Measurements from ENCODE around the gene RPL19.

RPL19 gene

DNA sequence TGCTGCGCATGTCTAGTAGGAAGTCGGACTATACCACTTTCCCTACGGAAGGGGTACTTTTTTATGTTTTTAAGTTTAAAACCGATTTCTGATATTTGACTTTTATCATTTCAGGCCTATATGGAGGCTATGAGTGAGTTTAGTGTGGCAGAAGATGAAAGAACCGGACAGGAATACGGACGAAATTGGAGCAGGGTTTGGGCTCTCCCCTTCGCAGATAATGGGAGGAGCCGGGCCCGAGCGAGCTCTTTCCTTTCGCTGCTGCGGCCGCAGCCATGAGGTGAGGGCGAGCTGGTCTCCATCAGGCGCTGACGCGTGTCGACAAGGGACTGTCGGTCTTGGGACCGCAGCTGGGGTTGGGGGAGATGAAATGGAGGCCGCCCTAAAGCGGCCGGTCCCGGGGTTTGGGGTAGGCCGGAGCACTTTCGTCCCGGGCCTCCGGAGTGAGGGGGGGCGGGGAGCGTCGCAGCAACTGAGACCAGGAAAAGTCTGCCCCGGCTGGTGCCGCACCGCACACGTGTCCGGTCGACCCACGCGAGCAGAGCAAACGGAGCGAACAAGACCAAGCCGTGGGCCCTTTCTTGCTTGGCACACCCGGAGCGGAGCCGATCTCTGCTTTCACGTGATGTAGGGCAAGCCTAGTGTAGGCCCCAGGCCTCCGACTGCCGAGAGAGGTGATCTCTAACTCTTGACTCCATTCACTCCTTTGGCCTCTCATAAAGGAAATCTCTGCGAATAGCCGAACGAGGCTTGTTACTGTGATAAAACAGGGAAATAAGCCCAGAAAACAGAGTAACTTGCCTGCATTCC, at the start of gene RPL19:
RPL19 (plus strand) TSS at position 214 of the 810 bp plus-strand sequence; CDS start at position 276, 62 bp downstream.
- H3K4me3 ChIP-seq (ENCODE audit: low read depth, low read length): peak within 1 kb of the TSS; percentile 87
- TF ChIP-seq, protein P1, sequence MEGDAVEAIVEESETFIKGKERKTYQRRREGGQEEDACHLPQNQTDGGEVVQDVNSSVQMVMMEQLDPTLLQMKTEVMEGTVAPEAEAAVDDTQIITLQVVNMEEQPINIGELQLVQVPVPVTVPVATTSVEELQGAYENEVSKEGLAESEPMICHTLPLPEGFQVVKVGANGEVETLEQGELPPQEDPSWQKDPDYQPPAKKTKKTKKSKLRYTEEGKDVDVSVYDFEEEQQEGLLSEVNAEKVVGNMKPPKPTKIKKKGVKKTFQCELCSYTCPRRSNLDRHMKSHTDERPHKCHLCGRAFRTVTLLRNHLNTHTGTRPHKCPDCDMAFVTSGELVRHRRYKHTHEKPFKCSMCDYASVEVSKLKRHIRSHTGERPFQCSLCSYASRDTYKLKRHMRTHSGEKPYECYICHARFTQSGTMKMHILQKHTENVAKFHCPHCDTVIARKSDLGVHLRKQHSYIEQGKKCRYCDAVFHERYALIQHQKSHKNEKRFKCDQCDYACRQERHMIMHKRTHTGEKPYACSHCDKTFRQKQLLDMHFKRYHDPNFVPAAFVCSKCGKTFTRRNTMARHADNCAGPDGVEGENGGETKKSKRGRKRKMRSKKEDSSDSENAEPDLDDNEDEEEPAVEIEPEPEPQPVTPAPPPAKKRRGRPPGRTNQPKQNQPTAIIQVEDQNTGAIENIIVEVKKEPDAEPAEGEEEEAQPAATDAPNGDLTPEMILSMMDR (IDR thresholded peaks at IDR 0.05; ENCODE audit: insufficient read depth, low read depth, low read length, missing control alignments): no peak
- no peak for DNase-seq (ENCODE audit: low read depth)

DNA sequence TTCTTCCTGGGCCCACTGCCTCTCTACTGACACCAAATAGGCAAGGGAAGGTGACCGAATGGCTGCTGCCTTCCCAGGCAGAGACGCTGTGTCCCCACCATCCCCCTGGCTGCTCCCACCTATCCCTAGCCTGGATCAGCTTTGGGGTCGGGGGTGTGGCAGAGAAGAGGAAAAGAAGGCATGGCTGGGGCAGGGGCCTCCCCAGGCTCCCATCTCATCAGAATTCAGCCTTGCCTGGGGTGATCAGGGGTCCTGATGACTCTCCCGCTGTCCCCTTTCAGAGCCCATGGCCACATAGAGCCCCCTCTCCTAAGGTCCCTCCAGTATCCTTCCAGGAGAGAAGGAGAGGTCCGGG, 49.3 kb upstream of the RPL19 start:
- no peak for DNase-seq (ENCODE audit: low read depth)
- TF ChIP-seq, protein P1 (IDR thresholded peaks at IDR 0.05; ENCODE audit: insufficient read depth, low read depth, low read length, missing control alignments): no peak
- no peak overlapping the region for H3K4me3 ChIP-seq (ENCODE audit: low read depth, low read length)

DNA sequence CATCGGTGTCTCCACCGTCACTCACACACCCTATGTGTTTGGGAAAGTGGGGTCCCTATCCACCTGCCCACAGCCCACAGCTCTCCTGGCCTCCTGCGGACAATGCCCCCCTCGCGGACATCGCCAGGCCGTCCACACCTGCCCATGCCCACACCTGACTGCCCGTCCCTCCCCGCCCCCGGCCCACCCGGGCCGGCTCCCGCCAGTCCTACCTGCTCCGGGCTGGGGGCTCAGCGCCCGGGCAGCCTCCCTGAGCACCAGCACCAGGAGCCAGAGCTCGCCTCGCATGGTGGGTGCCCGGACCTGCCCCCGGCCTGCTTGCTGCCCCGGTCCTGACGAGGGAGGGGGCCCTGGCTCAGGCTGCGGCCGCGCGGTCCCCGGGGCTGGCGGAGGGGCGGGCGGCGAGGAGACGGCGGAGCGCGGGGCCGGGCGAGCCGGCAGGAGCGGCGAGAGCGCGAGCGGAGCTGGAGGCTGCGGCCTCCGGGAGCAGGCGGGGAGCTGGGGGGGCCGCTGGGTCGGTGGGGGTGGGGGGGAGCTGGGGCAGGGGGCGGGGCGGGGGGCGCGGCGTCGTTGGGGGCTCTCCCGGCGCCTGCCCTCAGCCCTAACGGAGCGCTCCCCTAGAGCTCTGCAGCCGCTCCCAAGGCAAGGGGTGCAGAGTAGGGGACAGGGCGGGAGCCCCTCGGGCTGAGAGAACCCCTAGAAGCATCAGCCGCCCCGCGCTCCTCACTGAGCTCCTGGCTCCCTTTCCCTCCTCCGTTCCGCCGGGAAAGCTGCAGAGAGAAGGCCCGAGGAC, 48.7 kb upstream of the RPL19 start, which contains the start of gene PLXDC1:
PLXDC1 (minus strand) TSS at position 488 of the 793 bp plus-strand sequence; CDS start at position 288, 200 bp downstream.
- TF ChIP-seq, protein P1 (IDR thresholded peaks at IDR 0.05; ENCODE audit: insufficient read depth, low read depth, low read length, missing control alignments): no peak
- DNase-seq (ENCODE audit: low read depth): no peak
- H3K4me3 ChIP-seq (ENCODE audit: low read depth, low read length): no peak within 1 kb of the TSS

DNA sequence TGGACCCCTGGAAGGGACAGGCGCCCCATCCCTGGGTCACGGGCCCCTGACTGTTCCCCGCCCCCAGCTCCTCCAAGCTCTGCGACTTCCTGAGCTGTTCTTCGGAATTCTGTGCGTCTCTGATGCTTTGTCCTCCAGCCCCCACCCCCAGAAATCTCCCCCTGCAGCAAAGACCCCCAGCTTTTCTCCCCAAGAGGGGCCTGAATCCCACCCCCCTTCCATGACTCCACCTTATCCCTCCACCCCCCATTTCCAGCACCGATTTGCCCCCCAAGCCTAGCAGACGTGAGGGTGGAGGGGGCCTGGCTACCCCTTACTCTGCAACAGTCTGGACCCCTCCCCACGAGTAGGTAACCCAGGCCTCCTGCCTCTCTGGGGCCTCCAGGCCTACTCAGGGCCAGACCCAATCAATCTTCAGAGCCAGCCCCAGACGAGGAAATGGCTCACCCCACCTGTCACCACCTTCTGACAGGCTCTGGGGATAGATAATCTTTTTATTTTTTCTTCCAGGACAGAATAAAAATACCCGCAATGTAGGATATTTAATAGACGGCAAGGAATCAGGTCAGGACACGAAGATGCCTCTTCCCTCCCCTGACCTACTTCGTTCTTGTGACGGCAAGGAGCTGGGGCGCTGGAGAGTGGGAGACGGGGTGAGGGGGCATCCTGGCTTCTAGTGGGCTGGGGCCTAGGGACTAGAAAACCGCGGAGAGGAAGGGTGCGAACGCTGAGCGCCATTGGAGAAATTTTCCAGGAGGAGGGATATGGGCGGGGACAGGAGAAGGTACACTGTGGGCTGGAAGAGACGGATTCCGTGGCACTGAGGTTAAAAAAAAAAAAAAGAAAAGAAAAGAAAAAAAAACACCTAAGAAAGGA, 47.9 kb upstream of the RPL19 start:
- TF ChIP-seq, protein P1 (IDR thresholded peaks at IDR 0.05; ENCODE audit: insufficient read depth, low read depth, low read length, missing control alignments): no peak
- no peak overlapping the region for H3K4me3 ChIP-seq (ENCODE audit: low read depth, low read length)
- DNase-seq (ENCODE audit: low read depth): no peak

DNA sequence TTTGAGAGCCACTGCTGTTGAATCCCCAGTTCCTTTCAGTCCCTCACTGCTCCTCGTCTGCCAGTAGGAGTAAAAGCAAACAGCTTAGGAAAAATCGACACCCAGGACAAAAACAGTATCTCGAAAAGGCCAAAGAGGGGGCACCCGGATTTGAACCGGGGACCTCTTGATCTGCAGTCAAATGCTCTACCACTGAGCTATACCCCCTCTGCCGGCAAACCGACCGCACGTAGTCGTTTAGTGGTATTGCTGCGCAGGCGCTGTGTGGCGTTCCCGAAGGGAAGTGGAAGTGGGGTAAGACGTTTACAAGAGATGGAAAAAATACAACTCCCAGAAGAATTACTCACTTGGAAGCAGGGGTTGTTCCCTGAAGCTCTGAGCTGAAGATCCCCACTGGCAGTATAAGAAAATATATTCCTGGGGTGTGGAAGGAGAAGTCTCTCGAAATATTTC, 46.5 kb upstream of the RPL19 start:
- TF ChIP-seq, protein P1 (IDR thresholded peaks at IDR 0.05; ENCODE audit: insufficient read depth, low read depth, low read length, missing control alignments): no peak
- peak overlapping the region; percentile 91 for H3K4me3 ChIP-seq (ENCODE audit: low read depth, low read length)
- DNase-seq (ENCODE audit: low read depth): peak; percentile 88

DNA sequence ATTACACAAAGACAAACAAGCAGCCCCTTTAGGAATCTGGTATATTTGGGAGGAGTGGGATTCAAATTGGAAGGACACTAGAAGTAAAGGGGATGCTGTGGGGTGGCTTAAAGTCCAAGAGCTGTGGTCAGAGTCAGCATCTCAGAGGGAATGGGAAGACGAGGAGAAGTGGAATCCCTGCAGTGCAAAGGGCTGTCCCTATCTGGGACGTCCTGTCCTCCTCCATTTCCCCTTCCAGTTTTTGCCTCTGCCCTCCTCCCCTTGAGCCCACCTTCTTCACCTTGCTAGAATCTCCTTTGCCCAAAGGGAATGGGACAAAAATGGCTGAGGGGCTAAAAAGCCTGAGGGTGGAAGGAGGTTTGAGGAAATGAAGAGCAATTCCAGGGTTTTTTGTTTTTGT, 44.4 kb upstream of the RPL19 start:
- no peak overlapping the region for H3K4me3 ChIP-seq (ENCODE audit: low read depth, low read length)
- TF ChIP-seq, protein P1 (IDR thresholded peaks at IDR 0.05; ENCODE audit: insufficient read depth, low read depth, low read length, missing control alignments): no peak
- DNase-seq (ENCODE audit: low read depth): no peak
